ENCODE data around the gene AK1. TPM values are rescaled to one million over a fixed set of nuclear protein-coding genes. Genes with fewer than 3 reads are reported as not detected.

The AK1 gene
- 100 and 106 TPM in 2 replicates for total RNA-seq

DNA sequence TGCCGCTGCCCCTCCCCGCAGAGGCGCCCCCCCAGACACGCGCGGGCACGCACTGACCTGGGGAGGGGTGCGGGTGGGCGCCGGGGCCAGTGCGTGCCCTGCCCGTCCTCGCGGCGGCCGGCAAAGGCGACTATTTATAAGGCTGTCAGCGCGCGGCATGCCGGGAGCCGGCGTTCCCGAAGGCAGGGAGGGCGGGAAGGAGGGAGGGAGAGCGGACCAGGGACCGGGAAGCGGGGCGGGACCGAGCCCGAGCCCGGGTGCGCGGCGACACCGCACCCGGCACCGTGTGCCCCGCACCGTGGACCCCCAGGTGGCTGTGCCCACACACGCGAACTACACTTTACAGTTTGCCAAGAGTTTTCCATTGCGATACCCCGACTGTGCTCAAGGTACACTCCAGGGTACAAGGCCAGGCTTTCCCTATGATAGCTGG is at the start of gene AK1:
Gene AK1 (minus strand): TSS at position 110 of the 433 bp plus-strand sequence. CDS start 3,058 bp downstream, outside the sequence.
- TF ChIP-seq, protein P1, sequence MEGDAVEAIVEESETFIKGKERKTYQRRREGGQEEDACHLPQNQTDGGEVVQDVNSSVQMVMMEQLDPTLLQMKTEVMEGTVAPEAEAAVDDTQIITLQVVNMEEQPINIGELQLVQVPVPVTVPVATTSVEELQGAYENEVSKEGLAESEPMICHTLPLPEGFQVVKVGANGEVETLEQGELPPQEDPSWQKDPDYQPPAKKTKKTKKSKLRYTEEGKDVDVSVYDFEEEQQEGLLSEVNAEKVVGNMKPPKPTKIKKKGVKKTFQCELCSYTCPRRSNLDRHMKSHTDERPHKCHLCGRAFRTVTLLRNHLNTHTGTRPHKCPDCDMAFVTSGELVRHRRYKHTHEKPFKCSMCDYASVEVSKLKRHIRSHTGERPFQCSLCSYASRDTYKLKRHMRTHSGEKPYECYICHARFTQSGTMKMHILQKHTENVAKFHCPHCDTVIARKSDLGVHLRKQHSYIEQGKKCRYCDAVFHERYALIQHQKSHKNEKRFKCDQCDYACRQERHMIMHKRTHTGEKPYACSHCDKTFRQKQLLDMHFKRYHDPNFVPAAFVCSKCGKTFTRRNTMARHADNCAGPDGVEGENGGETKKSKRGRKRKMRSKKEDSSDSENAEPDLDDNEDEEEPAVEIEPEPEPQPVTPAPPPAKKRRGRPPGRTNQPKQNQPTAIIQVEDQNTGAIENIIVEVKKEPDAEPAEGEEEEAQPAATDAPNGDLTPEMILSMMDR (IDR thresholded peaks at IDR 0.05; ENCODE audit: extremely low read depth, low read depth, low read length): no peak
- peaks cover 34% of the 10 kb centered on the region for H3K79me2 ChIP-seq (ENCODE audit: insufficient read depth, low read length)
- H3K36me3 ChIP-seq (ENCODE audit: insufficient read depth, low read length): peaks cover 6% of the 10 kb centered on the region
- H4K20me1 ChIP-seq (ENCODE audit: insufficient read depth, low read length): peaks cover 15% of the 10 kb centered on the region
- H3K27ac ChIP-seq (ENCODE audit: low read depth, low read length): peak within 1 kb of the TSS; percentile 65
- DNase-seq (ENCODE audit: insufficient read length, low spot score, missing footprints): peak; percentile 98
- peak within 1 kb of the TSS; percentile 72 for H2AFZ ChIP-seq (ENCODE audit: low read length)
- no peaks in the 10 kb centered on the region for H3K27me3 ChIP-seq (ENCODE audit: insufficient read depth, low read length)
- H3K4me2 ChIP-seq (ENCODE audit: insufficient read depth, low read length): peak within 1 kb of the TSS; percentile 97
- peak within 1 kb of the TSS; percentile 81 for H3K4me3 ChIP-seq (ENCODE audit: insufficient read depth, low read length)
- H3K9me3 ChIP-seq (ENCODE audit: low read depth, low read length): no peaks in the 10 kb centered on the region
- H3K4me1 ChIP-seq (ENCODE audit: insufficient read depth, low read length): peaks cover 43% of the 10 kb centered on the region

DNA sequence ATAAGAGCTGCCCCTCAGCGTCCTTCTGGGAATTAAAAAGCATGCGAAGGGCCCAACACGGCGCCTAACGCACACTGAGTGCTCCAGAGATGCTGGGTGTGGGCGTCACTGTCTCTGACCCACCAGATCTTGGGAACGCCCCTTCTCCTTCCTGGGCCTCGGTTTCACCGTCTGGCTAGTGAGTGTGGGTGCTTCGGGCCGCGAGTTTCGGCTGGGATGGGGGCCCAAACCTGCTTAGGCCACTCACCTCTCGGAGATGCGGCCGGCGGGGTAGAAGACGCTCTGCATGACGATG is 49.4 kb upstream of the AK1 start:
- peaks cover 42% of the 10 kb centered on the region for H3K4me1 ChIP-seq (ENCODE audit: insufficient read depth, low read length)
- no peaks in the 10 kb centered on the region for H3K36me3 ChIP-seq (ENCODE audit: insufficient read depth, low read length)
- TF ChIP-seq, protein P1 (IDR thresholded peaks at IDR 0.05; ENCODE audit: extremely low read depth, low read depth, low read length): no peak
- H3K4me3 ChIP-seq (ENCODE audit: insufficient read depth, low read length): peak overlapping the region; percentile 60
- peak overlapping the region; percentile 51 for H2AFZ ChIP-seq (ENCODE audit: low read length)
- no peaks in the 10 kb centered on the region for H3K79me2 ChIP-seq (ENCODE audit: insufficient read depth, low read length)
- peaks cover 3% of the 10 kb centered on the region for H4K20me1 ChIP-seq (ENCODE audit: insufficient read depth, low read length)
- H3K27me3 ChIP-seq (ENCODE audit: insufficient read depth, low read length): no peaks in the 10 kb centered on the region
- no peak overlapping the region for H3K27ac ChIP-seq (ENCODE audit: low read depth, low read length)
- DNase-seq (ENCODE audit: insufficient read length, low spot score, missing footprints): no peak
- H3K4me2 ChIP-seq (ENCODE audit: insufficient read depth, low read length): peak overlapping the region; percentile 70
- no peaks in the 10 kb centered on the region for H3K9me3 ChIP-seq (ENCODE audit: low read depth, low read length)

- no peak overlapping the region for H2AFZ ChIP-seq (ENCODE audit: low read length)
- peaks cover 42% of the 10 kb centered on the region for H3K4me1 ChIP-seq (ENCODE audit: insufficient read depth, low read length)
- H4K20me1 ChIP-seq (ENCODE audit: insufficient read depth, low read length): peaks cover 3% of the 10 kb centered on the region
- H3K9me3 ChIP-seq (ENCODE audit: low read depth, low read length): no peaks in the 10 kb centered on the region
- TF ChIP-seq, protein P1 (IDR thresholded peaks at IDR 0.05; ENCODE audit: extremely low read depth, low read depth, low read length): no peak
- peak overlapping the region; percentile 70 for H3K4me2 ChIP-seq (ENCODE audit: insufficient read depth, low read length)
- no peak overlapping the region for H3K4me3 ChIP-seq (ENCODE audit: insufficient read depth, low read length)
- DNase-seq (ENCODE audit: insufficient read length, low spot score, missing footprints): no peak
- no peaks in the 10 kb centered on the region for H3K27me3 ChIP-seq (ENCODE audit: insufficient read depth, low read length)
- H3K79me2 ChIP-seq (ENCODE audit: insufficient read depth, low read length): no peaks in the 10 kb centered on the region
- no peaks in the 10 kb centered on the region for H3K36me3 ChIP-seq (ENCODE audit: insufficient read depth, low read length)
- no peak overlapping the region for H3K27ac ChIP-seq (ENCODE audit: low read depth, low read length)
Measured at GRCh38 chr9:127925959-127926905, 48.8 kb upstream of the AK1 start.

DNA sequence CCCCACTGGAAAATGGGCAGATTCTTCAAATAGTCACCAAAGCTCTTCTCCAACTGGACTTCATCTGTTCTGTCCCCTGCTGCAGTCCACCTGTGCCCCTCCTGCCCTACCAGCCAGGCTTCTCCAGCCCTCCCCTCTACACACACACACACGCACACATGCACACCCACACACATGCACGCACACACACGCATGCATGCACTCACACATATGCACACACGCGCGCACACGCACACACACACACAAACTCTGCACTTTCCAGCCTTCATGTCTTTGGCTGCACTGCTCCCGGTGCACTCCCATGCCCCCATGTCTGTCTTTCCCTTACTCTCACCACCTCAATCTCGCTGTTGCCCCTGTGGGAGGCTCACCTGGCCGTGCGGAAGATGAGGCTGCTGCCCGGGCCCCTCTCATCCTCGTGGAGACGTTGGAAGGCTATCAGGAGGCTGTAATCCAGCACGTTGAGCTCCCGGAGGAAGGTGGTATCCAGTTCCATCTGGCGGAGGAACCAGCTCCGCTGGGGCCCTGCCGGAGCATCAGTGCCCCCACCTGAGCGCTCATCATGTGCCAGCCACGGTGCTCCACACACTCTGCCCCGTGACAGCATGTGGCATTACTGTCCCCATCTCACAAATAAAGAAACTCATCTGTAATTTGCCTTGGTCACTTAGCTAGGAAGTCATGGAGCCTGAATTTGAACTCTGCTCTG is 47.4 kb upstream of the AK1 start:
- peaks cover 34% of the 10 kb centered on the region for H3K4me1 ChIP-seq (ENCODE audit: insufficient read depth, low read length)

More for the DNA sequence above, 47.4 kb upstream of the AK1 start:
- H3K4me3 ChIP-seq (ENCODE audit: insufficient read depth, low read length): no peak overlapping the region
- no peak overlapping the region for H2AFZ ChIP-seq (ENCODE audit: low read length)
- no peak for DNase-seq (ENCODE audit: insufficient read length, low spot score, missing footprints)
- TF ChIP-seq, protein P1 (IDR thresholded peaks at IDR 0.05; ENCODE audit: extremely low read depth, low read depth, low read length): no peak
- H3K79me2 ChIP-seq (ENCODE audit: insufficient read depth, low read length): no peaks in the 10 kb centered on the region
- no peaks in the 10 kb centered on the region for H3K36me3 ChIP-seq (ENCODE audit: insufficient read depth, low read length)
- H3K27me3 ChIP-seq (ENCODE audit: insufficient read depth, low read length): no peaks in the 10 kb centered on the region
- H3K9me3 ChIP-seq (ENCODE audit: low read depth, low read length): no peaks in the 10 kb centered on the region
- no peak overlapping the region for H3K27ac ChIP-seq (ENCODE audit: low read depth, low read length)
- H3K4me2 ChIP-seq (ENCODE audit: insufficient read depth, low read length): no peak overlapping the region
- H4K20me1 ChIP-seq (ENCODE audit: insufficient read depth, low read length): peaks cover 1% of the 10 kb centered on the region
